Measurements from ENCODE around the gene CEP85.
A peak's percentile ranks its signal among the peaks of the same experiment; 100 is the strongest.

Gene CEP85

GRCh38 chr1:26233903-26234643, at the start of gene CEP85:
Gene CEP85 (plus strand): TSS chr1:26234200. CDS start chr1:26239784, 5,584 bp downstream.
- peak; percentile 95 for DNase-seq (ENCODE audit: low spot score)

GRCh38 chr1:26184883-26185282, 49.1 kb upstream of the CEP85 start:
- no peak for DNase-seq (ENCODE audit: low spot score)

GRCh38 chr1:26187882-26188281, 46.1 kb upstream of the CEP85 start:
- no peak for DNase-seq (ENCODE audit: low spot score)

- no peak for DNase-seq (ENCODE audit: low spot score)
Measured at GRCh38 chr1:26188477-26188876, 45.5 kb upstream of the CEP85 start.

- no peak for DNase-seq (ENCODE audit: low spot score)
Measured at GRCh38 chr1:26189331-26189730, 44.7 kb upstream of the CEP85 start.

GRCh38 chr1:26189751-26190275, 44.2 kb upstream of the CEP85 start:
- DNase-seq (ENCODE audit: low spot score), result no peak

- peak; percentile 59 for DNase-seq (ENCODE audit: low spot score)
Measured at GRCh38 chr1:26190373-26190987, 43.5 kb upstream of the CEP85 start, which contains the start of gene CATSPER4. Gene CATSPER4 (plus strand): TSS chr1:26190602. CDS start chr1:26190628, 26 bp downstream.

- DNase-seq (ENCODE audit: low spot score), result no peak
Measured at GRCh38 chr1:26191739-26192138, 42.3 kb upstream of the CEP85 start.

- no peak for DNase-seq (ENCODE audit: low spot score)
Measured at GRCh38 chr1:26195805-26196204, 38.2 kb upstream of the CEP85 start.

GRCh38 chr1:26197301-26197700, 36.7 kb upstream of the CEP85 start:
- no peak for DNase-seq (ENCODE audit: low spot score)

- no peak for DNase-seq (ENCODE audit: low spot score)
Measured at GRCh38 chr1:26197813-26198212, 36.2 kb upstream of the CEP85 start.

- DNase-seq (ENCODE audit: low spot score), result no peak
Measured at GRCh38 chr1:26200413-26200812, 33.6 kb upstream of the CEP85 start.

GRCh38 chr1:26203642-26204318, 30.2 kb upstream of the CEP85 start:
- no peak for DNase-seq (ENCODE audit: low spot score)

- no peak for DNase-seq (ENCODE audit: low spot score)
Measured at GRCh38 chr1:26210147-26210870, 23.7 kb upstream of the CEP85 start.

GRCh38 chr1:26212726-26213125, 21.3 kb upstream of the CEP85 start:
- no peak for DNase-seq (ENCODE audit: low spot score)

- no peak for DNase-seq (ENCODE audit: low spot score)
Measured at GRCh38 chr1:26213335-26213905, 20.6 kb upstream of the CEP85 start.

GRCh38 chr1:26215246-26215645, 18.8 kb upstream of the CEP85 start:
- no peak for DNase-seq (ENCODE audit: low spot score)

- DNase-seq (ENCODE audit: low spot score), result peak; percentile 21
Measured at GRCh38 chr1:26218906-26219494, 15.0 kb upstream of the CEP85 start.

- peak; percentile 74 for DNase-seq (ENCODE audit: low spot score)
Measured at GRCh38 chr1:26220199-26220912, 13.6 kb upstream of the CEP85 start.

GRCh38 chr1:26221094-26221493, 12.9 kb upstream of the CEP85 start:
- DNase-seq (ENCODE audit: low spot score), result no peak

- no peak for DNase-seq (ENCODE audit: low spot score)
Measured at GRCh38 chr1:26224606-26225005, 9.4 kb upstream of the CEP85 start.

All from SW480 (cell line).